GM19468 (cell line): Measurements from ENCODE around the gene SERPINB13.
"Not testable (repeated sequence)": the region's sequence is repeated elsewhere in the genome, so short reads cannot be mapped to it uniquely, and the experiment has no call there.

Experiments used
- ATAC-seq: cut with Tn5 transposase; IDR thresholded peaks from one replicate; pipeline ENCODE4 v1.9.1; 2021; ENCODE audit warnings: mild to moderate bottlenecking, moderate library complexity, moderate number of reproducible peaks; ENCODE audit not compliant: unreplicated experiment; ENCODE audit errors: extremely low read depth

SERPINB13 gene

GRCh38 chr18:63588909-63589308 is 1.8 kb downstream of the SERPINB13 start:
- ATAC-seq: no peak

DNA sequence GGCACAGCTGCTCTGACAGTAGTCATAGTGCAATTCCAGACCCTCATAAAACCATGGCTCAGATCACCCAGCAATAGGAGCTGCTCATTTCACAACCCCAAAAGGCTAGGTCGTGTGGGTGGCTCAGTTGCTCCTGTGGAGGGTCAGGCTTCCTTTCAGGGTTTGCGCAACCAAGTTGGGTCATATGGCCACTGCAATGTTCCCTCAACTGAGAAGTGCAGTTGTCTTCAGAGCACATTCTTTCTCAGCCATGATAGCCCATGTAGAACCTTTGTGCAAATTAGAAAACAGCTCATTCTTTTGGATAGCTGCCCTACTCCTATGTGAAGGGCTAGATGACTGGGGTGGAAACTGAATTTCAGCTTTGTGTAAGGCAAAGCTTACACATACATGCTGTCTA is 3.2 kb downstream of the SERPINB13 start:
- no peak for ATAC-seq

DNA sequence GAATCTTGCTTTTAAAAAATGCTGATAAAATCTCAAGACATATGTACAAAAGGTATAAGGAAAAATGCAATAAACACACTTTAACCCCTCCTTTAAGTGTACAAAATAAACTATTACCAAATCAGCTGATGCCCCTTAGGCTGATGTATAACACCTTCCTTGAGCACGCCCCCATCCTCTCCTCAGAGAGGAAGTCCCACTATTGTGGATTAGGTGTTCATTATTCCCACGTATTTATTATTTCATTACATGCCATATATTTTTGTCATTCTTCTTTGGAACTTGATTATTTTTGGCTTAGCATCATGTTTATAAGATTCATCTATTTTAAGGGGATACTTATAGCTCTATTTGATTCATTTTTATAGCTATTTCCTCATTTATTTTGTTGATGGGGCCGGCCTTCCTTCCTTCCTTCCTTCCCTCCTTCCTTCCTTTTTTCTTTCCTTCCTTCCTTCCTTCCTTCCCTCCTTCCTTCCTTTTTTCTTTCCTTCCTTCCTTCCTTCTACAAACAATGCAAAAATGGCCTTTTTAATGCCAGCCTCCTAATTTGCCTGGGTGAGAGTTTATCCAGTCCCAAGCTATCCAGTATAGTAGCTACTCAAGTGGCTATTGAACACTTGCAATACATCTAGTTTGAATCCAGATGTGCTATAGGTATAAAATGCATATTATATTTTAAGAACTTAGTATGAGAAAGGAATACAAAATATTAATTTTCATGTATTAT is 4.0 kb downstream of the SERPINB13 start:
- no peak for ATAC-seq

- ATAC-seq: no peak
Observed at GRCh38 chr18:63591725-63592124, 4.6 kb downstream of the SERPINB13 start.

DNA sequence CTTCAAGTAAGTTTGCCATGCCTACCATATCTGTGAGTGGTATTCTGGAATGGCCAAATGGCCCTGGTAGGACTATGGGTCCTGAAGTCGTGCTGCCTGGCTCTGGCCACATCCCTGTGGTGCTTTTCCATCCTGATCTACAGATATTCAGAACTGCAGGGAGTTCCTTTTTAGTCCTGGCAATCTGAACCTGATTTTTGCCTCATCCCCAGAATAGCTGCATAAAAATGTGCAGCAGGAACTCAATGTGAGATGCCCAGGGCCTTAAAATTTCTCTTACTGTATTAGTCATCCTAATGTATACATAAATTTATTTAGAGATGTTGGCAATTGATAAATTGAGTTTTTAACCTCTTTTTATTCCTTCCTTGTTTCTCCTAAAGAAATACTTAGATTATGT is 5.3 kb downstream of the SERPINB13 start:
- no peak for ATAC-seq

GRCh38 chr18:63596964-63597363 is 9.8 kb downstream of the SERPINB13 start:
- ATAC-seq: no peak

DNA sequence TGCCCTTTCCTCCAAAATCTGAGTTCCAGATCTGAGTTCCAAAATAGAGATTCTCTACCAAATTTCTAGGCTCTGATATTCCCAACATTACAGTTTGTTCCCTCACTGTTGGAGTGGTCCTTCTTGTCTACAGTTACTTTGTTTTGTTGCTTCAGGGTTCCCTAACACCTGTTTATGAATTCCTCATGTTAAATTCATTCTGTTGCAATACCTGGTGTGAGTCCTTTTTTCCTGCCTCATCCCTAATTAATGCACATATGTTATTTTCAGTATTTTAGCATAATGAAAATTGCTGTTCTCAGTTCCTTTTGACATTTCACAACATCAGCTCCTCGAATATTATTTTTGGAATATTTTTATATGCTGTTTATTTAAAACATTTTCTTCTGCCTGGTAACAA is 16.2 kb downstream of the SERPINB13 start:
- no peak for ATAC-seq

- ATAC-seq: peak; percentile 86
Observed at GRCh38 chr18:63603772-63604171, 16.6 kb downstream of the SERPINB13 start.

DNA sequence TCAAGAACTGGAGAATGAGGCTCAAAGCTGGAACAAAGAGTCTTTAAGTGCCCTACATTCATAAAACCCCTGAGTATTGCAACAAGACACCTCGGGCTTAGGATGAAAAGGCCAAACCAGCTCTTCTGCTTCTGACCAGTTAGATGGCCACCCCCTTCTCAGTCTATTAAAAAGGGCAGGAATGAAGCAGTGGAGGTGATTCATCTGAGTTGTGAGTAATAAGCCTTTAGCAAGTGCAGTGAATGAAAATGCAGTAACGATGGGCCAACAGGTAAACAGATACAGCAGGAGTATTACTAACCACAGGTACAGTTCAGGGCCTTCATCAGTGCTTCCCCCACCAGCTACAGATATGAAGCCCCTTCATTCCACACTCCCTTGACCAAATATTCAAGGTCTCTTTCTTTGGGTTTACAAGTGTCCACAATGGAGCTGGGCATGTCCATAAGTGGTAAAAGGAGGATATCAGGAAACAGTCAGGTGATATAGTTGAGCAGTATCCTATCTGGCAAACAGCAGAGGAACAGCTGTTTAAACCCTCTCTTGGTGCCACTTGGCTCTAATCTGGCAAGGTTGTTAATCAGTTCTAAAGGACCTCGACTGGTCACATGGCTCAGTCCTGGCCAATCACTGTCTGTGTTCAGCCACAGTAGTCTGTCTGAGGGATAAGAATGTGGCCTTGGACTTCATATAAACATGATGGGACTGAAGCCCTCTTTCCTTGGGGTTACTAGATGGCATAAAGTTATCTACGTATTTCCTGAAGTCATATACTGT is 17.8 kb downstream of the SERPINB13 start:
- no peak for ATAC-seq

DNA sequence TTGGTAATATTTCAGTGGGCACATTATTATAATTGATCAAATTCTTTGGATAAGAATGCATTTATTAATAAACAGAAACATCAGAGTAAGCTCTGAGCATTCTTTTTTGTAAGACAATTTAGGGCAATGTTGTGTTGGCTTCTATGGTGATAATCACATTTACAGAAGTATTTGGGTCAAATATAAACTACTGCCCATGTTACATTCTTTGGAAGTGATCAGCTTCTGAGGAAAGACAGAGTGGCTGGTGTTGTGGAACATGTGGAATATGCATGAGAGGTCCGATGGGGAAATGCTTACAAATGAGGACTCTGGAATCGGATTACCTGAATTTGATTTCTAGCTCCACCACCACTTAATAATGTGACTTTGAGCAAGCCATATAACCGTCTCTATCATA is 19.4 kb downstream of the SERPINB13 start:
- no peak for ATAC-seq

- ATAC-seq: no peak
Observed at GRCh38 chr18:63613420-63613819, 26.3 kb downstream of the SERPINB13 start.

- ATAC-seq: peak; percentile 62
Observed at GRCh38 chr18:63617049-63617914, 30.1 kb downstream of the SERPINB13 start.

DNA sequence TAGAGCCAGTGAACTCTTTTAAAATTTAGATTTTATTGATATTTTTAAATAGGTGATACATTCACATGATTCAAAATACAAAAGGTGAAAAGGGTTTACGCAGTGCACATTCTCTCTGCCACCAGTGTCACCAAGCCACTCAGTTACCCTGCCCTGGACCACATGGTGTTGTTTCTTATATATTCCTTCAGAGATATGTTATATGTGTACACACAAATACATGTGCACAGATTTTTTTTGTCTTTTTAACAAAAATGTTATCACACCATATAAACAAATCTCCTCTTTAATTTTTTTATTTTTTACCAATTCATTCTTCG is 30.7 kb downstream of the SERPINB13 start:
- no peak for ATAC-seq

DNA sequence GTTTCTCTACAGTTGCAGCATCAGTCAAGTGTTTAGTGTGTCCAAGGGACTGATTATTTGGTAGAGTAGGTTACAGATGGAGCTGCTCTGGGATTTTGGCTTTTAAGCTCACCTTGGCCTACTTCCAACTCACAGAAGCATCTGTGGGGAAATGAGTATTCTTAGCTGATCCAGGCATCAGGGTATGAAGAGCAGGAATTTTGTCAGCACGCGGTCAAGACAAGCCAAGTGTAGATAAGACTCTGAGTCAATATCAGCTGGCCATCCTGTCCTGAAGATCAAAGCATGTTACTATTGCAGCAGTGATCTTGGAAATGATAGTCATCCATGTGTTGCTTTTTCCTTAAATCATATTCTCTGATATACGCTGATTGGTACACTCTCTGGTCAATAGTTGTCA is 32.5 kb downstream of the SERPINB13 start:
- ATAC-seq: no peak

- ATAC-seq: no peak
Observed at GRCh38 chr18:63624863-63625262, 37.7 kb downstream of the SERPINB13 start.

DNA sequence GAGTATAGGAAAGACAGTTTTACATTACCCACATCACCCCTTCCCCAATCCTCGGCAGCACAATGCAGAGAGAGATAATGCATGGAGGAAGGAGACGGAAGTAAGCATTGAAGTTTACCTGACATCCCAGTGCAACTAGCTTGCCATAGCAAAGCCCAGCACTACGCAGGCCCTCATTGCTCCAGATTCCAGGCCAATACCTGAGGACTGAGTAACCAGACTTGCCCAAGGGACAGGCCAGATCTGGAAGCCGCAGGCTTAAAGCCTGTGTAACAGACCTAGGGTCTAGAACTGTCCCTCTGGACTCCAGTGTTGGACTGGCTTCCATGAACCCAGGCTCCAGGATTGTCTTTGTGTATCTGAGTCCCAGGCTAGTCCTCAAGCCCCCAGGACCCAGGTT is 39.3 kb downstream of the SERPINB13 start:
- no peak for ATAC-seq

DNA sequence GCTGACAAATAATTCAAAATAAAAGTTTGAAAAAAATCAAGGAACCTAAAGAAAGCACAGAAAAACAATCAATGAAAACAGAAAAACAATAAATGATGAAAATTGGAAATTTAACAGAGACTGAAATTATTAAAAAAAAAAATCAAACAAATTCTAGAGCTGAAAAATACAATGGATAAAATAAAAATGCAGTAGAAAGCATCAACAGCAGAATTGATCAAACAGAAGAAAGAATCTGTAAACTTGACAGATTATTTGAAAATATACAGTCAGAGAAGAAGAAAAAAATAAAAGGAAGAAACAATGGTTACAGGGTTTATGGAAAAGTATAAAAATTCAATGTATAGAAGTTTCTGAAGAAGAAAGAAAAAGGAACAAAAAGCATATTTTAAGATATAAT is 40.7 kb downstream of the SERPINB13 start:
- no peak for ATAC-seq

GRCh38 chr18:63637703-63638102 is 50.6 kb downstream of the SERPINB13 start:
- no peak for ATAC-seq

GRCh38 chr18:63641157-63641680 is 54.1 kb downstream of the SERPINB13 start:
- ATAC-seq: not testable (repeated sequence)

DNA sequence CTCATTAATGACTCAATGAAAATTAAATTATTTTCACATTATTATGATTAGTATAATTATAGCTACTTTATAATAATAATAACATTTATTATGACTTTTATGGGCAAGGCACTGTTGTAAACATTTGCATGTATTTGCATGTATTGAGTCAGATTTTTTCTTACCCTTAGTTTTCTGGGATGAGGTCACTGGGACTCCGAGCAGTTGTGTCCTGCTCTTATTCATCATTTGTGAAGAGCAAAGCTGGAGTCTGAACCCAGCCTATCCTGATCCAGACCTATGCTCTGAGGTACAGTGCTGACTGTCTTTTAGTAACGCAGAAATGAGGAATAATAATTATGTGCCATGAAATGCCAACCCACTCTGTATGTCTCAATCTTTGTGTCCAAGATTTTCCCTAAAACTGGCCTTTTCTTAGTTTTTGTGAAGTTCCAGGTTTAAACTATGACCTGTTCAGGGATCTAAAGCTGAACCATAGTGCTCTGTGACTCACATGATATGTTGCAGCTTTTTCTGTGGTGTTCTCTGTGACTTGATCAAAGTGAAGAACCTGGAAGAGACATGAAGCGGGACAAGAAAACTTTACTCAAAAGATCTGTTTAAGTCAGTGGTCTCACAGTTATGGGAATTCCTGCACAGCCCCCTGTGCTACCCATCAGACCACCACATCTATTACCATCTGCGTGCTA is 55.7 kb downstream of the SERPINB13 start:
- not testable (repeated sequence) for ATAC-seq
